GM21381 (cell line): ENCODE measurements around the gene MCC.
"Not testable (repeated sequence)": the region's sequence is repeated elsewhere in the genome, so short reads cannot be mapped to it uniquely, and the experiment has no call there.

Source experiments
- ATAC-seq: cut with Tn5 transposase; IDR thresholded peaks from one replicate; pipeline ENCODE4 v1.9.1; 2021; ENCODE audit warnings: mild to moderate bottlenecking, moderate library complexity; ENCODE audit not compliant: unreplicated experiment

MCC gene

DNA sequence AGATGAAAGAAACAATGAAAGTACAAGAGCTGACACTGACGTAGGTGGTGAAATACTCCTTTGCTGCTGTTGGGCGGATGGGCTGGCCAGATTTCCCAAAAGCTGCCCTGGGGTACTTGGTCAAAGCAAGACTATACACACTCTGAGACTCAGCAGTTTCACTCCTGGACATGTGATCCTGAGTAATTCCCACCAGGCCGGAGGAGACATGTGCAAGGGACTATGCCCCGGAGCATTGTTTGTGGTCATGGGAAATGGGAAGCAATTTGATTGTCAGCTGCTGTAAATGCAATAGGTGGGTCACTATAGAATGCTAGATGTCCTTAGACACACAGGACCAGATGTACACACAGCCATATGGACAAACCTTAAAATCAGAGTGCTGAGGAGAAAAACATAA lies 395.6 kb downstream of the MCC start:
- no peak for ATAC-seq

DNA sequence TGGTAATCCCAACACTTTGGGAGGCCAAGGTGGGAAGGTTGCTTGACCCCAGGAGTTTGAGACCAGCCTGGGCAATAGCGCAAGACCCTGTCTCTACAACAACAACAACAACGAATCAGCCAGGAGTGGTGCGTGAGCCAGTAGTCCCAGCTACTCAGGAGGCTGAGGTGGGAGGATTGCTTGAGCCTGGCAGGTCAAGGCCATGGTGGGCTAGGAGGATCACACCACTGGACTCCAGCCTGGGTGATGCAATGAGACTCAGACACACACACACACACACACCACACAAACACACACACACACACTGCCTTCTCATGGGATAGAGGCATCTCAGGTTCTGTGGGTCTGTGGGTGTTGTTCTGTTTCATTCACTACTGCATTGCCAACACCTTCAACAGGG lies 396.6 kb downstream of the MCC start:
- ATAC-seq: no peak

DNA sequence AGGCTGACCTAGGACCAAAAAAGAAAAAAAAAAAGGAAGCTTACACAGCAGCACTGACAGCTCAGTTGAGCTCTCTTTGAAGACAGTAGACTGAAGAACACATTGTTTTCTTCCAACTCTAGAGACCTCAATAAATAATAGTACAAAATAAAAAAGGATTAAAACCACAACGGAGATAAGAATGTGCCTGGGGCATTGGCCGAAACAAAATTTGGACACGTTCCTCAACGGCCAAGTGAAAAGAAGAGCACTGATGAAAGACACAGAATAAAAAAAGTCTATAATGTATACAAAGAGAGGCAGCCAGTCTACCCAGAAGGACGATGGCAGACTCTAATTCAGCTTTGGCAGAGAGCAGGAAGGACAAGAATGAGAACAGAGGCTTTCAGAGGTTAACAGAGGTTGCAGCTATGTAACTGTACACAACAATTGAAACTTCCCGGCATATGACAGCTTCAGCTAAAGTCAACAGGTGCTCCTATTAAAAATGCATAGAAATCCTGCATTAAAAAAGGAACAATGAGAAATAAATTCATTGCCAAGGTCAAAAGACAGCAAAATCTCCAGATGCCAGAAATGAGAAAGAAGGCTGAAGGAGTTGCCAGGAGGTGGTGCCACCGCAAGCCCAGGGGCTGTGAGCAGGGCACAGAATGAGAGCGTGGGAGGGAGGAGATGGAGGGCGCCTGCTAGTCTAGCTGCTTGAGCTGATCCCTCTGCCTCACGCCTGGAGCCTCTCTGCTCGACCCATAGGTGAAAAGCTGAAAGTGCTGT lies 397.7 kb downstream of the MCC start:
- no peak for ATAC-seq

- no peak for ATAC-seq
Observed at GRCh38 chr5:113089653-113090335, 398.5 kb downstream of the MCC start.

GRCh38 chr5:113087976-113088514 lies 400.2 kb downstream of the MCC start:
- no peak for ATAC-seq

DNA sequence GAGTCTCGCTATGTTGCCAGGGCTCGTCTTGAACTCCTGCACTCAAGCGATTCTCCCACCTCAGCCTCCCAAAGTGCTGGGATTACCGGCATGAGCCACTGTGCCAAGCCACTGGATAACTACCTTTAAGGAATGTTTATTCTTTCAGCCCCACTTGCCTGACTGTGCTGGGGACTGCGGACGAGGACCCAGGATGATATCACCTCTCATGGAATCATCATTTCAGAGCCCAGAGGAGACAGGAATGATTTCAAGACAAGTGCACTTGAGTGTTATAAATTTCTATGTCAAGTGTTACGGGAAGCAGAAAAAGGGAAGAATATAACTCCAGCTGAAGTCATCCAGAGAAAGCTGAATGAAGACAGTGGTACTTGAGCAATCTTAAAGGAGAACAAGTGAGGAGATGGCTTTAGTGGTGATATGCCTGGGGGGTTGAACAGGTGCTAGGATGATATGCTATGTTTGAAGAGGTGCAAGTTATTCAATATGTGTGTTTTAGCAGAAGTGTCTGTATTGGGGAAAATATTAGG lies 402.3 kb downstream of the MCC start:
- no peak for ATAC-seq

GRCh38 chr5:113085084-113085414 lies 403.2 kb downstream of the MCC start:
- no peak for ATAC-seq

DNA sequence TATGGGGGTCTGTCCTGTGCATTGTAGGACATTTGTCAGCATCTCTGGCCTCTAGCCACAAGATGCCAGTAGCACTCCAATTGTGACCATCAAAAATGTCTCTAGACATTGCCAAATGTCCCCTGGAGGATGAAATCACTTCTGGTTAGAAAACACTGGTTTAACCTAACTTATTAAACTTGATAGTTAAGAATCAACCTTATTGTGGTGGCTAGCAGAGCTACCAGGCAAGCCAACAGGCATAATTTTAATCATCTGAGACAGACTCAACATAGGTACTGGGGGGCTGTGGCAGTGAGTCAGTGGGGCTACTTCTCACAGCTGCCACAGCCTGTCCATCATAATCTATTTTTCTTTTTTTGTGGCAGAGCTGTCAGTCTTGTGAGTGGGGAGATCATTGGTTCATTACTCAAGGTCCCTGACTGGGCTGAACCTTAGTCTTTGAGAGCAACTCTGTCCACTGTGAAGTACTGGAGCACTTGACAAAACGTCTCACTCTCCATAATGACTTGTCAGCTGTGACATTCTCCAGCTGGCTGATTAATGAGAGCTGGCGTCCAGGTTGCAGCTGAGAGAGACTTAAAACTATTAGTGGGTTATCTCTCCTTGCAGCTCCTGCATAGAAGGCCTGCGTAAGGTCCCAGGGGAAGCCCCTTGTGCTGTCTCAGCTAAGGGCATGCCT lies 403.7 kb downstream of the MCC start:
- no peak for ATAC-seq

DNA sequence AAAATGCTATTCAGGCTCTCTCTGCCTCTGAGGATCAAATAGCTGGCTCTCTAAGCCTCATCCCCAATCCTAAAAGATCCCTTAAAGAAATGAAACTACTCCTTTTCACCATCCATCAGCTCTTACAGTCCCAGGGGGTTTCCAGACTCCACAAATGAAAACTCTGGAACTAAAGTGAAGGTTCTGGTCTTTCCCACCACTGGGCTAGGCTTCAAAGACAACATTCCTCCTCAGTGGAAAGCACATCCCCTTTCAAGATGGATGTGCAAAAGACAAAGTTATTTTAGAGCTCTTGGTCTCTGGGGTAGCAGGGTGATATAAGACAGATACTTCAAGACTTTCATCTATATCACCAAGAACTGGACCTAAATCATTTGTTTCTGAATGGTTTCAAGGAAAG lies 404.8 kb downstream of the MCC start:
- ATAC-seq: no peak

DNA sequence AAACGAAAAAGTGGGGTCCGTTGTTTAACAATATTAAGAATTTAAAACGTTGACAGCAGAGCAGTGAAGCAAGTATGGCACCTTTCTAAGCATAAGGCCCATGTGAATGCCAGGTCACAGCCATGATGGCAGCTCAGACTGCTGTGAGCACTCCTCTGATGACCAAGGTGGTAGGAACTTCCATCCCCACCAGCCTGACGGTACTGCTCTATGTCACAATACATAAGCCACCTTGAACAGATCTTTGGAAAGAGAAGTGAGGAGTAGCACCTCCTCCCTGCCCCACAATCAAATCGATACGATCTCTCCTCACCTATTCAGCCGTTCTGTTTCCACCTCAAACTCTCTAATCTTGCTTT lies 405.7 kb downstream of the MCC start:
- no peak for ATAC-seq

- no peak for ATAC-seq
Observed at GRCh38 chr5:113081881-113082546, 406.2 kb downstream of the MCC start.

DNA sequence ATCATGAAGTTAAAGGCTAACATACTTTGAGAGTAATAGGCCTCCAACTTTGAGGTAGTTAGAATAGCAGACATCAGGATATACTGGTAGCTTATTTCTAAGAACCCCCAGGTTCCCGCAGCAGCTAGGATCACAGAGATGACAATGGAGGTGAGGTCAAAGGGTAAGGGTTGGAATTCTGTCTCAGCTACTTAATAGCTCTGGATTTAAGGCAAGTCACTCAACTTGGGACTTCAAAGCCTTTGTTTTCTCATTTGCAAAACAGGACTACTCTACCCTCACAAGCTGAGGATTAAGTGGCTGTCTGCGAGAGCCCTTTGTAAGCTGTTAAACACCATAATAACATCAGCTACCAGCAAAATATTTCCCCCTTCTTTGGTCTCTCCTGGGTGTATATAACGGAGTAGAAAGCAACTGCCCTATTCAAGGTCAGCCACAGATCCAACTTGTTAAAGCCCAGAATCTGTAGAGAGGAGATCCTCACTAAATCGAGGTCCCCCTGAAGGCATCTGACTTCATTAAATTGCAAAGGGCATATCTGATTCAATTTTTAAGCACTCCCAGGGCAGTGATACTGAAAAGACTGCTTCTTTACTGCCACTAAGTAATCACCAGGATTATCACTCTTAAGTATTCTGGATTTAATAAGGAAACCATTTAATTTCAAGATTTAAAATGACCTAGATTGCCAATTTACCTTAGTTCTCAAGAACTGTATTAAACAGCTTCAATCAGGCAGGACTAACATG lies 407.0 kb downstream of the MCC start:
- no peak for ATAC-seq

DNA sequence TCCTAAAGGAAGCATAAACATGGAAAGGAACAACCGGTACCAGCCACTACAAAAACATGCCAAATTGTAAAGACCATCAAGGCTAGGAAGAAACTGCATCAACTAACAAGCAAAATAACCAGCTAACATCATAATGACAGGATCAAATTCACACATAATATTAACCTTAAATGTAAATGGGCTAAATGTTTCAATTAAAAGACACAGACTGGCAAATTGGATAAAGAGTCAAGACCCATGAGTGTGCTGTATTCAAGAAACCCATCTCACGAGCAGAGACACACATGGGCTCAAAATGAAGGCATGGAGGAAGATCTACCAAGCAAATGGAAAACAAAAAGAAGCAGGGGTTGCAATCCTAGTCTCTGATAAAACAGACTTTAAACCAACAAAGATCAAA lies 411.6 kb downstream of the MCC start:
- not testable (repeated sequence) for ATAC-seq

- ATAC-seq: no peak
Observed at GRCh38 chr5:113075019-113075418, 413.2 kb downstream of the MCC start.

- ATAC-seq: not testable (repeated sequence)
Observed at GRCh38 chr5:113073629-113074034, 414.6 kb downstream of the MCC start.

DNA sequence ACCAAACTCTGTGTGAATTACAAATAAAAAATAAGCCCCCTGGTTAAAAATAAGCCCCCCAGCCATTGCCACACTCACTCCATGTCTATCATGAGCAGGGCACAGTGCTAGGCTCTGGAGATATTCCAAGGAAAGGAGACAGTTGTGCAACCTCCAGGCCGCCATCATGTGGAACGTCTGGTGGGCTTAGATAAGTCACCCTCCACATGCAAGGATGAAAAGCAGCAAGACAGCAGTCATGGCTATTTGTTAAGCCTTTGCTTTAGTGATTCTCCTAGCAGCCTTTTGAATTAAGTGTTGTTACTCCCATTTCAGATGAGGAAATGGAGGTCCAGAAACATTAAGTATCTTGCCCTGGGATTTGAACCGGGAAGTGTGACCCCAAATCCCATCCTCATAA lies 416.9 kb downstream of the MCC start:
- ATAC-seq: no peak

GRCh38 chr5:113070901-113071300 lies 417.4 kb downstream of the MCC start:
- ATAC-seq: no peak

- ATAC-seq: no peak
Observed at GRCh38 chr5:113068559-113068958, 419.7 kb downstream of the MCC start.

DNA sequence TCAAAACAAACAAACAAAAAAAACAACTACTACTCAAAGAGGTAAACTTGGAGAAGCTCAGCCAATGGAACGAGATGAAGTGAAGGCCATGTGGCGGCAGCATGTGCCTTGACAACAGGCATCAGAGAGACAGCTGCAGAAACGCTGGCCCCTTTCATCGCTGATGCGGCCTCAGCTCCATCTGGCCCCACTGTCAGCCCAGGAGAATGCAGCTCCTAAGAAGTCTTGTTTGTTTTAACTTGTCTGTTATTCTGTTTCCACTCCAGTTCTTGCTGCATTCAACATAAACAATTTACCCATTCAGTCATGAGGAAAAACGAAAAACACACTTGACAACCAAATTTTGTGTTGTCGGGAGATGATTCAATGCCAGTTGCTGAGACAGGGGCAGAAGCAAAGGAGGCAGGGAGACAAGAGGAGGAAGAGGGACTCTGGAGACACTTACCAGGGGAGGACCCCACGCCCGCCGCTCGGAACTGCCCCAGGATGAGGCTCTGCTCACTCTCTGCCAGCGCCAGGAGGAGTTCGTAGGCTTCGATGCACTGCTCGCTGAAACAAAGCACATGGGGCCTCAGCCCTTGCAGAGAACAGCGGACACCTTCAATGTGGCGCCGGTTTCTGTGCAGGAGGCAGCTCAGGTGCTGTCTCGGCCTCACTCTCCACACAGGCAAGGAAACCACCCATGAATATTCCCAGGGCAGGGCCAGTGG lies 420.5 kb downstream of the MCC start:
- no peak for ATAC-seq

DNA sequence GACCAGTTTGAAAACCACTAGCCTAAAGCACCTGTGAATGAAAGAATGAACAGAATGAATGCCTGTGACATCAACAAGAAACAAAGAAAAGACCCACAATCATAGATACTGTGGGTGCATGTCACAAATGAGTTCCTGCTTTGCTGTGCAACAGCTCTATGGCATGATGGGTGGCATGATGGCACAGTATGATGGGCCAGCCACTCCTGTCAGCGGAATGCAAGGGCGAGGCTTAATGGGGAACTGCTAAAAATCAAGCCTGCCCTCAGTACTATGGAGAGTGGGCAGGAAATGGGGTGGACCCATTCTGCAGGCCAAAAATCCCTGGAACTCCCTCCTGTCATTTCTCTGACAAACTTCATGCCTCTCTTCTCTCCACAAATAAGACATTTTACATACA lies 422.6 kb downstream of the MCC start:
- no peak for ATAC-seq
